Adrenal gland (tissue), 5 donors: ENCODE measurements around the gene PTPRN2.

Source experiments
- CTCF ChIP-seq, 6 experiments: fragments of 450-650 bp in 4 of 6; fragments of 200-600 bp in 2 of 6; sonication (generic) in 1 of 6; IDR thresholded peaks; 1 replicate in 5 of 6; 2 replicates in 1 of 6; pipeline versions ENCODE4 v1.5.1 to v1.8.0; 2016 to 2021; ENCODE audit warnings: antibody characterized with exemption in 6 of 6, mild to moderate bottlenecking in 2 of 6, moderate library complexity in 1 of 6
- POLR2A ChIP-seq, 2 donors: fragments of 450-650 bp; IDR thresholded peaks; one replicate each; pipeline ENCODE4 v1.6.1; 2017; ENCODE audit warnings: antibody characterized with exemption in 2 of 2, mild to moderate bottlenecking in 2 of 2, moderate library complexity in 1 of 2
- donor health status: DM: no; HTN: no; CAD: no.

GRCh38 chr7:158107806-158108205 is 479.8 kb downstream of the PTPRN2 start:
- TF ChIP-seq CTCF (IDR thresholded peaks at IDR 0.05) (no peak), POLR2A (IDR thresholded peaks at IDR 0.05) (no peak)
